ENCODE measurements around the gene CFDP1. TPM values are rescaled to one million over a fixed set of nuclear protein-coding genes. Genes with fewer than 3 reads are reported as not detected.
"Not testable (repeated sequence)": the region's sequence is repeated elsewhere in the genome, so short reads cannot be mapped to it uniquely, and the experiment has no call there.

CFDP1 gene
- total RNA-seq, 1 donor from 2014 or later = 71.6 TPM

DNA sequence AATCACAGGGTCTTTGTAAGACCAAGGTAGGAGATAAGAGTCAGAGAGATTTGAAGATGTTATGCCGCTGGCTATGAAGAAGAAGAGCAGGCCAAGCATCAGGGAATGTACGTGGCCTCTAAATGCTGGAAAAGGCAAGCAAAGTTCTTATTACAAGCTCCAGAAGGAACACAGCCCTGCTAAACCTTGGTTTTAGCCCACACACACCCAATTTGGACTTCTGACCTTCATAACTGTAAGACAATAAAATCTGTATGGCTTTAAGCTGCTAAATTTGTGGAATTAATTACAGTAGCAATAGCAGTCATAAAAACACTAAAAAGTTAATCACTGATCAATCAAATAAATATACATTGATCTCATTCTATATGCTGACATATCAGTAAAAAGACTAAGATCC is 25.1 kb upstream of the CFDP1 start:
- DNase-seq = no peak

DNA sequence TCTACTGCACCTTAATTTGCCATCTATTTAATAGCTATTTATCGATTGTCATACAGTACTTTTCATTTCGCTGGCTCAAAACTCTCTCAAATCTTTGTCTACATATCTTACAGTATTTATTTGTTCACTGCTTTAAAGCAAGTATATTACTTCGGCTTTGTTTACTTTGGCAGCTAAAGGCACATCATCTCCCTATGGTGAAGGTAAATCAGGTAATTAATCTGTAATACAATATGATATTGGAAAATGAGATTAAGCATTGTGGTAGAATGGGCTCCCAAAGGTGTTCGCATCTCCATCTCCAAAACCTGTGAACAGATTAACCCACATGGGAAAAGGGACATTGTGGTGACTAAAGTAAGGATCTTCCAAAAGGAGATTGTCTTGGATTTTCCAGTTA is 24.7 kb upstream of the CFDP1 start:
- no peak for DNase-seq

DNA sequence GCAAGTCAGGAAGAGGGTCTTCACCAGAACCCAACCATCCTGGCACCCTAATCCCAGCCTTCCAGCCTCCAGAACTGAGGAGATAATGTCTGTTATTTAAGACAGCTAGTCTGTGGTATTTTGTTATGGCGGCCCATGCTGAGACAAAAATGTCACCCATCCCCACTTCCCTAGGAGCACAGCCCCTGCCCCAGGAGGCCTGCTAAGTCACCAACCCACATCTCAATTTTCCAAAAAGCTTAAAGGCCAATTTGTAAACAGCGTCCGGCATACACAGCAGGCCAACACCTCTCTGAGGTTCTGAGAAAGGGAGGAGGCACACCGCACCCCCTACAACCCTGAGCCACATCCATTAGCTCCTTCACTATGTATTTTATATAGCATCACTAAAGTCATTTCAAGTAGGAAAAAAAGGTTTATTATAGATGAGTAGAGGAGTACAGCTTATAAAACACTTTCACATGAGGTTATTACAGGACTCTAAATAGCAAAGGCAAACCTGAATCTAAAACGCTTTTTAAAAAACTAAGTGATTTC is 24.2 kb upstream of the CFDP1 start:
- no peak for DNase-seq

DNA sequence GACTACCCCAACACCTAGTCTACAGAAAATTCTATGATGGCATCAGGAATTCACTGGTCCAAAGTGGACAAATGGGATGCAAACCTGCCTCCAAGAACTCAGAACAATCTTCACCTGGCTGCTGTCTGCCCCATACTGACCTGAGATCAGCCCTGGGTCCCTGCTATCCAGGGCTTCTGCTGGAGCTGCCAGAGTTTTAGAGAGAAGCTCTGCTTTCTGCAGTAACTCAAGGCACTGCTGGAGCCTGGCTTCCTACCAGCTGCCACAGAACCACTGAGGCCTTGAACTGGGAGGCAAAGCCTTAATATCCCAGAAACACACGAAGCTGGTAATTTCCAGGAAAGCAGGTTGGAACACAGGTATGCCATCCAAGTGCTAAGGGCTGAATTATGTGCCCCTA is 23.7 kb upstream of the CFDP1 start:
- DNase-seq = no peak

DNA sequence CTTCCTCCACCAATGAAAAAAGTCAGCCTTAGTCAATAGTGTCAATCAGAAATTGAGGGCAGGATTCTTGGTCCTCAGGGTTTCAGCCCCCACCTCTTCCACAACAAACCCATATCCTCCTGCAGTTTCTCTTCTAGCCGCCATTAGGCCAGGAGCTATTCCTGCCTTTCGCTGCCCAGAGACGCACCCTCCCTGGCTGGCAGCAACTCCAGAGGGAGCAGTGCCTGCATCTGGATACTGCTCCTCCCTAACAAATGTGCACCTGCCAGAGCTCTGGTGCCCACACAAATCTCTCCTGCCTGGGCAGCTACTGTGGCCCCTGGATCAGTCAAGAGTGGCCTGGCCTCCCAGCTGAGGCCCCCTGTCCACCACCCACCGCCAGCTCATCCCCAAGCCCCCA is 23.2 kb upstream of the CFDP1 start:
- DNase-seq = not testable (repeated sequence)

DNA sequence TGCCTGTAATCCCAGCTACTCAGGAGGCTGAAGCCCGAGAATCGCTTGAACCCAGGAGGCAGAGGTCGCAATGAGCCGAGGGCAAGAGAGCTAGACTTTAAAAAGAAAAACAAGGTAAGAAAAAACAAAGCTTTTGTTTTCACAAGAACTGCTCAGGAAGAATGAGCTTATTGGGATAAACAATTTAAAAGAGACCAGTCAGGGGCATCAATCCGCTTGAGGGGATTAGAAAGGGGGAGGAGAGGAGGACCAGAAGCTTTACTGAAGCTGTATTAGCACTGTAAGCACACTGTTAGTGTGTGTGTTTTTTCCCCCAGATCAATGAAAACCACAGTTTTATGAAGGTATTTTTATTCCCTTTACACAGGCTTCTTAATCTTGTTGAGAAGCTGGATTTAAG is 22.4 kb upstream of the CFDP1 start:
- no peak for DNase-seq

DNA sequence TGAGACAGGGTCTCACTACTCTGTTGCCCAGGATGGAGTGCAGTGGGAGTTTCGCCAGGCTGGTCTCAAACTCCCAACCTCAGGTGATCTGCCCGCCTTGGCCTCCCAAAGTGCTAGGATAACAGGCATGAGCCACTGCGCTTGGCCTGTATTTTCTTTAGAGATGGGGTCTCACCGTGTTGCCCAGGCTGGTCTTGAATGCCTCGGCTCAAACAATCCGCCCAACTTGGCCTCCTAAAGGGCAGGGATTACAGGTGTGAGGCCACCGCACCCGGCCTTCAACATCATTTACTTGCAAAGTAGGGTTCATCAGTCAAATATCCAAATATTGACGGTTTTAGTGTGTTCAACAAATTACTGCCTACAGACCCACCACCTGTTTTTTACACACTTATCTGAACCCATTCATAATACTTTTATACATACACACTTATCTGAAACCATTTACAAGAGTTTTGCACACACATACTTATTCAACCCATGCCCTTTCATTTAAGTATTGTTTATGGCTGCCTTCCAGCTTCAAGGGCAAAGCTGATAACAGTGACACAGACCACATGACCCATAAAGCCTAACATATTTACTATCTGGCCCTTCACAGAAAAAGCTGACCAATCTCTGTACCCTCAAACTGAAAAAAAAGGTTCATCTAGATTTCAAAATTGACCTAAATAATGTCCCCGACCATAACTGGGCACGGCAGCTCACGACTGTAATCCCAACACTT is 19.3 kb upstream of the CFDP1 start:
- peak; percentile 41 for DNase-seq

DNA sequence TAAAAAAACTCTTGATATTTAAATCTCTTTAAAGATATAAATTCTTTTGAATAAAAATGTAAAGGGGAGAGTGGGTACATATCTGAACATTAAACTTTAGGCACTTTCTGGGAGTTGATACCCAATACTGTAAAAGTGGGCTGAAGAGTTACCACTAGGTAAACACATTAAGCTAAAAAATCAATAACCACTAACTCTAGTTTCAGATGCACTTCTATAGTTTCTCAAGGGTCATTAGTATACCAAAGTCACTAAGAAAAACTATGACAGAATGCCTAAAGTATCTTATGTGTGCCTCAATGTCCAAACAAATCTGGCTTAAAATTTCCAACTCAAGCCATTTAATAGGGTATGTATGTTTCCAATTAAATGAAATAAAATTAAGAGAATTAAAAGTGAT is 13.1 kb upstream of the CFDP1 start:
- no peak for DNase-seq

DNA sequence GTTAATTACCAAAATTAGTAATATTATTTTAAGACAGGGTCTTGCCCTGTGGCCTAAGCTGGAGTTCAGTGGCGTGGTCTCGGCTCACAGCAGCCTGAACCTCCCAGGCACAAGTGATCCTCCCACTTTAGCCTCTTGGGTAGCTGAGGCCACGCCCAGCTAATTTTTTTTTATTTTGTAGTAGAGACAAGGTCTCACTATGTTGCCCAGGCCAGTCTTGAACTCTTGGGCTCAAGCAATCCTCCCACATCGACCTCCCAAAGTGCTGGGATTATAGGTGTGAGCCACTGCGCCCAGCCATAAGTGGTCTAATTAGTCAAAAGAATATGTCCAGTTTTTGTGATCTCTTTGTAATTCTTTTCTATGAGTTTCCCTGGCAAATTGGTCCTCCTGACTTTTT is 12.0 kb upstream of the CFDP1 start:
- DNase-seq = no peak

DNA sequence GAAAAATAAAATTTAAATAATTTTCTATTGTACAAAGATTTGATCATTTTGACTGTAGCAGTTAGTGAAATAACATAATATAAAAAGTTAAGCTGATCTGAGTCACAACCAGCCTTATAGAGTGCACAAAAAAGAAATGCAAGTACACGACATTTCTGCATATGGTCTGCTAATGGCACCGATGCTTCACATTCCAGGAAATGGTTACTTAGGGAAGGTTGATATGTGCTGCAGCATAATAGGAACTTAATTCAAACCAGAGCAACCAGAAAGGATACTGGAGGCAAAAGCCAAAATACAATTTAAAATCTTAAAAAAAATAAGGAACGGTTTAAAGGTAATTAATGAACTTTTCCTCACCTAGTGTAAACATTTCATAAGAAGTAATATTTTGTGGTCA is 10.0 kb upstream of the CFDP1 start:
- DNase-seq = no peak

DNA sequence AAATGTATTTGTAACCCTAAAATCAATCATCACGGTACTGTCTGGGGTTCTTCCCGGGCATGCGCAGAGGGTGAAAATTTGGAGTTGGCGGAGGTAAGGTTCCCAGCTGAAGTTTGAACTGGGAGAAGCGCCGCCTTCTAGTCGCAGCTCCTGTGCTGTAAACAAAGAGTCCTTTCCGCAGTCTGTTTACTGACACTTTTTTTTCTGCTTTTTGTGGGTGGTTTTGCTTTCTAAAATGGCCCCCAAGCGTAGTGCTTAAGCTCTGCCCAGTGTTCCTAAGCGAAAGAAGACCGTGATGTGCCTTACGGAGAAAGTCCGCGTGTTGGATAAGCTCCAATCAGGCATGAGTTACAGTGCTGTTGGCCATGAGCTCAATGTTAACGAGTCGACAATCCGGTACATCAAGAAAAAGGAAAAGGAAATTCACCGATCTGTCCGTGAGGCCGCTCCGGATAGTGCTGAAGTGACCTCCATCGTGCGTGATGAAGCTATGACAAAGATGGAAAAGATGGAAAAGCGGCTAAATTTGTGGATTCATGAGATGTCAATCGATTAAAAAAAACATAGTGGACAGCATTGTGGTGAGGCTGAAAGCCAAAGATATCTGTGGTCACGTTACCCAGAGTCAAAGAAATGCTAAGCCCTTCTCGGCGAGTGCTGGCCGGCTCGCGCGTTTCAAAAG is 570 bp upstream of the CFDP1 start:
- peak; percentile 98 for DNase-seq

DNA sequence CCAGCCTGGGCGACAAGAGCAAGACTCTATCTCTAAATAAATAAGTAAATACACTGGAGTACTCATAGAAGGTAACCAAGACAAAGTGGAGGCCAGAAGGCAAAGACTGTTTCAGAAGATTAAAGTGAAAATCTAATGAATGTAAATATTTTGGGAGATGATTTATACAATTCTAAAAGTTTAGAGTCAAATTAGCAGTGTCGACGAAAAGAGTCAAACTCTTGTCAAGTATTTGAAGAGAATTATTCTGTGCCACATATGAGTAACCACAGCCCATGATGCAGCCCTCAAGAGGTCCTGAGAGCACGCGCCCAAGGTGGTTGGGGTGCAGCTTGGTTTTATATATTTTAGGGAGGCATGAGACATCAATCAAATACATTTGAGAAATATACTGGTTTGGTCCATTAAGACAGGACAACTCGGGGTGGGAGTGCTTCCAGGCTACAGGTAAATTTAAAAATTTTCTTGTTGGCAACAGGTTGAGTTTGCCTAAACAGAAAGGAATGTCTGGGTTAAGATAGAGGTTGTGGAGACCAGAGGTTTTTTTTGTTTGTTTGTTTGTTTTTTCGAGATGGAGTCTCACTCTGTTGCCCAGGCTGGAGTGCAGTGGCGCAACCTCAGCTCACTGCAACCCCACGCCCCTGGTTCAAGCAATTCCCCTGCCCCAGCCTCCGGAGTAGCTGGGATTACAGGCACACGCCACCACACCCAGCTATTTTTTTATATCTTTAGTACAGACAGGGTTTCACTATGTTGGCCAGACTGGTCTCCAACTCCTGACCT is 3.5 kb downstream of the CFDP1 start:
- no peak for DNase-seq

DNA sequence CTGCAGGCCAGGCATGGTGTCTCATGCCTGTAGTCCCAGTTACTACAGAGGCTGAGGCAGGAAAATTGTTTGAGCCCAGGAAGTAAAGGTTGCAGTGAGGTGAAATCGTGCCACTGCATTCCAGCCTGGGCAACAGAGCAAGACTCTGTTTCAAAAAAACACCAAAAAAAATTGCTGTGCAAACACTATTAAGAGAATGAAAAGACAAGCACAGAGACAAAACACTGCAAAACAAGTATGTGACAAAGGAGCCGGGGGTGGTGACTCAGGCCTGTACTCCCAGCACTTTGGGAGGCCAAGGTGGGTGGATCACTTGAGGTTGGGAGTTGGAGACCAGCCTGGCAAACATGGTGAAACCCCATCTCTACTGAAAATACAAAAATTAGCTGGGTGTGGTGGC is 6.8 kb downstream of the CFDP1 start:
- not testable (repeated sequence) for DNase-seq

DNA sequence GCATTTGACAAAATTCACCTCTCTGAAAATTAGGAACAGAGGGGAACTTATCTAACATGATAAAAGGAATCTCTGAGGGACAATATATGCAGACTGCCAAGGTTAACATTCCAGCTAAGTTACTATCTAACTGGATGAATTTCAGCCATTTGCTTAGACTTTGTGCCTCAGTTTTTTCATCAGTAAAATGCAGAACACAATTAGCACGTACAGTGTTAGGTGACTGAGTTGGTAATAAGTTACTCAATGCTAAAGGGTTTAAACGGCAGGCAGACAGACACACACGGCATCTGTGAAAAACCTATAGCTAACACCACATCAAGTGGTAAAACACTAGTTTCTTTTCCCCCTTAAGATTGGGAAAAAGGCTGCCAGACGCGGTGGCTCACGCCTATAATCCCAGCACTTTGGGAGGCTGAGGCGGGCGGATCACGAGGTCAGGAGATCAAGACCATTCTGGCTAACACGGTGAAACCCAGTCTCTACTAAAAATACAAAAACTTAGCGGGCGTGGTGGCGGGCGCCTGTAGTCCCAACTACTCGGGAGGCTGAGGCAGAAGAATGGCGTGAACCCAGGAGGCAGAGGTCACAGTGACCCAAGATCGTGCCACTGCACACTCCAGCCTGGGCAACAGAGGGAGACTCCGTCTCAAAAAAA is 9.1 kb downstream of the CFDP1 start:
- DNase-seq = not testable (repeated sequence)

DNA sequence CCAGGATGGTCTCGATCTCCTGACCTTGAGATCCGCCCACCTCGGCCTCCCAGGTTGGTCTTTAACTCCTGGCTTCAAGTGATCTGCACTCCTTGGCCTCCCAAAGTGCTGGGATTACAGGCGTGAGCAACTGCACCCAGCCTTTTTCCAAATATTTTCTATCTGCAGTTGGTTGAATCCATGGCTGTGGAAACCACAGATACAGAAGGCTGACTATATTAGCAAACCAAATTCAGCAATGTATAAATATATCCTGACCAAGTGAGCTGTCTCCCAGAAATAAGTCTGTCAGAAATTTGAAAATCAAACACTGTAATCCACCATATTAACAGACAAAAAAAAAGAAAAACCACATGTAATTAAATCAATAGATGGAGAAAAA is 9.6 kb downstream of the CFDP1 start:
- DNase-seq = no peak

DNA sequence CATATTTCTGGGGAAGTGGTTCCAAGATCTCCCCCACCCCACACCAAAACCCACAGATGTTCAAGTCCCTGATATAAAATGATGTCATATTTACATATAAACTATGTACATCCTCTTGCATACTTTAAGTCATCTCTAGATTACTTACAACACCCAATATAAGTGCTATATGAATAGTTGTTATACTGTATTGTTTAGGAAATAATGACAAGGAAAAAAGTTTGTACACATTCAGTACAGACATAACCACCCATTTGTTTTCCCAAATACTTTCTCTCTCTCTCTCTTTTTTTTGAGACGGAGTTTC is 11.5 kb downstream of the CFDP1 start:
- no peak for DNase-seq

DNA sequence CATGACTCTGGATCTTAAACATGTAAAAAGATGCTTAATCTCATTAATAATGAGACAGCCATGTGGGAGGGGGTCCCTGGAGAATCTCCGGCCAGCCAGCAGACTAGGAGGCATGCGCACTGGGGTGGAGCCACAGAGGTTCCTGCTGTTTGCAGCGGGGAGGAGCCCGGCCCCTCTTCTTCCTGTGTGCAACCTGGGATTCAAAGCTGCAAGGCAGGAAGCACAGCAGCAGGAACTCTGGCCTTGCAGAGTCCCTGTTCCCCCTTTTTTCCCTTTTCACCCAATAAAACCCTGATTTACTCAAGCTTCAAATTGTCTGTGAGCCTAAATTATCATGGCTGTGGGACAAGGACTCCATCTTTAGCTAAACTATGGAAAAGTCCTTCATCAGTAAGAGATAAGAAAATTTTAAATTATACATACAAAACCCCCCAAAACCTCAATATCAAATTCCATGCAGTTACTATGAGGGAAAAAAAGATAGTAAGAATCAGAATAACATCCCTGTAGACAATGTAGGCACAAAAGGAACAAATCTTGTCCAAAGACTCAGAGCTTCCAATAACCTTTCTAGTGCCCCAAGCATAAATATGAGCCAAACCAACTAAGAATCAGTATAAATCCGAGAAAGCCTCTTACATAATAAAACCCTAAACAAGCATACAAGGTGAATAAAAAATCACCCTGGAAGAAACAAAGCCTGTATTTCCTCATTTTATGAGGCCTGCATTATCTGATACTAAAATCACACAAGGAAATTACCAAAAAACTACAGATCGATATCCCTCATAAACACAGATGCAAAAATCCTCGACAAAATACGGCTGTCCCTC is 12.1 kb downstream of the CFDP1 start:
- DNase-seq = peak; percentile 65

DNA sequence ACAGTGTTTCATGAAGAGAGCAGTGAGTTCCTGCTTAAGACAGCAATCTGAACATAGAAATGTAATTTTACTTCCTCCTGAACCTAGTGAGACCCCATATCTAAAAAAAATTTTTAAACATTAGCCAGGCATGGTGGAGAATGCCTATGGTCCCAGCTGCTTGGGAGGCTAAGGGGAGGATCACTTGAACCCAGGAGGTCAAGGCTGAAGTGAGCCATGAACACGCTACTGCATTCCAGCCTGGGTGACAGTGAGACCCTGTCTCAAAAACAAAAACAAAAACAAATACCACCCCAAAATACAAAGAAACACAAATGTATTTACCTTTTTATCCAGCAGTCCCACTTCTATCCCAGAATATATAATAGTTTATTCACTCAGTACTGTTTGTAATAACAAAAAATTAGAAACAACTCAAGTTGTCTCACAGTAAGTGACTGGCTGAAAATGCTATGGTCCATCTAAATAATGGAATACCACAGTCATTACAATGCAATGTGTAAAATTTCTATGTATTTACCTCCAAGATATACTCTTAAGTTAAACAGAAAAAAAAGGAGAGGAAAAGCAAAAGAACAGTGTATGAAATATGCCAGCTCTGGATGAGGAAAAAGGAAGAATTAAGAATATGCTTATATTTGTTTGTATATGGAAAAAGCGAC is 16.3 kb downstream of the CFDP1 start:
- DNase-seq = no peak

DNA sequence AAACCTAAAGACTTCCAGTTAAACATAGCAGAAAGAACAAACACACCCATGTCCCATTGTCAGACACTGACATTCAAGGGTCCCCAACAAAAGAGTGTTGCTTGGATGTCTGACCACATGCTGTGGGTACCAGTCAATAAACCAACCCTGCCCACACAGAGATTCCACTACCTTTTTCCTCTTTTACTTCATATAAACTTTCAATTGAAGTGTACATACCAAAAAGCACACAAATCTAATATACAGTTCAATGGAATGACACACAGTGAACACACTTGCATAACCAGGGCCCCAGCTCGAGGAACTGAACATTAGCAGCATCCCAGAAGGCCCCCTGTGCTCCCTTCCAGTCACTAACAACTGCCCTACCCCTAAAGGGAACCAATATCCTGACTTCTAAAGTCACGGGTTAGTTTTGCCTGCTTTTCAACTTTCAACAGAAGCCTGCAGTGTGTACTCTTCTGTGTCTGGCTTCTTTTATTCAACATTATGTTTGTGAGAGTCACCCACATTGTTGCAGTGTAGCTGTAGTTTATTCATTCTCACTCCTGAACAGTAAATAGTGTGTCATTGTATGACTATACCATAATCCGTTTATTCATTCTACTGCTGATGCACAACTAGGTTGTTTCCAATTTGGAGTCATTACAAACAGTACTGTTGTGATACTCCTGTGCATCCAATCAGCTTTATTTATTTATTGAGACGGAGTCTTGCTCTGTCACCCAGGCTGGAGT is 18.0 kb downstream of the CFDP1 start:
- DNase-seq = no peak

DNA sequence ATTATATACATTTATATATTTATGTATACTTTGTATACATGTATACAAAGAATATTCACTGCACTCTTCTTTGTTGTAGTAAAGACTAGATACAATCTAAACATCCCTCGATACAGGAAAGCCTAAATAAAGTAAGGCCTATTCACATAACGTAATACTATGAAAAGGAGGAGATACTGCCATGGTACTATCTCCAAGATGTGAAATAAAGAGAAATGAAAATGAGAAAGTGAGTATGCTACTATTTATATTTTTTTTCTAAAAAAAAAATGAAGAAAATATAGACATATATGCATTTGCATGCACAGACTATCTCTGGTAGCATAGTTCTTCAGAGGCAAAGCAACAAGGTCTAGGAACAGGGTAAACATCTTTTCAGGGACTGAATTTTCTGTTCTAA is 19.4 kb downstream of the CFDP1 start:
- DNase-seq = no peak

DNA sequence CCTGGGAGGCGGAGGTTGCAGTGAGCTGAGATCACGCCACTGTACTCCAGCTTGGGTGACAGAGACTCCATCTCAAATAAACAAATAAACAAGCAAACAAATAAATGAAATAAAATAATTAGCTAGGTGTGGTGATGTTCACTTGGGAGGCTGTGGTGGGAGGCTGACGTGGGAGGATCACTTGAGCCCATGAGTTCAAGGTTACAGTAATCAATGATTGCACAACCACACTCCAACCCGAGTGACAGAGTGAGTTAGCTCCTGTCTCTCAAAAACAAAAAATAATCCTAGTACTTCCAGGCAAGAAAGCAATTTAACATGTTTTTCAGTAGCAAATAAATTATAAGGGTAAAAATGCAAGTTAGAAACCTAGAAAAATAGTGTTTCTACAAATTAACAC is 26.4 kb downstream of the CFDP1 start:
- no peak for DNase-seq

All from dermis blood vessel endothelial cell (primary cell).